K562 (cell line): ENCODE results near the gene HOXC5. TPM values are rescaled to one million over a fixed set of nuclear protein-coding genes. Genes with fewer than 3 reads are reported as not detected.

Experiments used
- CCNT2 ChIP-seq: IDR thresholded peaks from 2 replicates; pipeline ENCODE4 v1.6.1; 2011; ENCODE audit warnings: borderline replicate concordance, low read depth, mild to moderate bottlenecking, moderate library complexity, mixed read lengths, low read length; ENCODE audit not compliant: insufficient read length; ENCODE audit errors: extremely low read depth
- CXXC5 ChIP-seq: fragments of 250-450 bp; sonication (Bioruptor Pico); IDR thresholded peaks from 2 replicates; pipeline ENCODE4 v1.8.0; 2022; ENCODE audit warnings: inconsistent platforms, mild to moderate bottlenecking, moderate library complexity
- DACH1 ChIP-seq: fragments of 450-650 bp; IDR thresholded peaks from 2 replicates; pipeline ENCODE4 v1.6.1; 2018; ENCODE audit not compliant: partially characterized antibody
- DPF2 ChIP-seq: fragments of 450-650 bp; IDR thresholded peaks from 2 replicates; pipeline ENCODE4 v1.6.1; 2016
- ETV5 ChIP-seq: sonication (generic); formaldehyde crosslinking; IDR thresholded peaks from 2 replicates; pipeline ENCODE4 v1.4.0; 2020; ENCODE audit warnings: low read depth, mild to moderate bottlenecking, missing genetic modification reagents
- FOXP1 ChIP-seq: sonication (generic); formaldehyde crosslinking; IDR thresholded peaks from 2 replicates; pipeline ENCODE4 v1.8.0; 2022; ENCODE audit warnings: mild to moderate bottlenecking, missing genetic modification reagents
- HLTF ChIP-seq: fragments of 450-650 bp; IDR thresholded peaks from 2 replicates; pipeline ENCODE4 v1.6.1; 2016
- JUNB ChIP-seq: fragments of 450-650 bp; formaldehyde crosslinking; conservative IDR thresholded peaks from 2 replicates; pipeline ENCODE4 v1.4.0; 2020; ENCODE audit warnings: mild to moderate bottlenecking
- MCM7 ChIP-seq, 2 experiments: fragments of 450-650 bp; IDR thresholded peaks; 2 replicates each; pipeline ENCODE4 v1.6.1; 2016 to 2018
- MED1 ChIP-seq: sonication (generic); formaldehyde crosslinking; IDR thresholded peaks from 2 replicates; pipeline ENCODE4 v1.8.1; 2023; ENCODE audit warnings: missing genetic modification reagents, borderline replicate concordance
- POLR2A ChIP-seq: fragments of 450-650 bp; conservative IDR thresholded peaks from 2 replicates; pipeline ENCODE4 v1.6.1; 2016
- RBM22 ChIP-seq: fragments of 200-400 bp; formaldehyde crosslinking; IDR thresholded peaks from 2 replicates; pipeline ENCODE4 v1.6.1; 2018; ENCODE audit warnings: low read length, low read depth; ENCODE audit not compliant: poor library complexity, severe bottlenecking
- SIN3A ChIP-seq, 2 experiments: fragments of 150-350 bp in 1 of 2; IDR thresholded peaks; 2 replicates each; pipeline ENCODE4 v1.6.1; 2011 to 2016; ENCODE audit warnings: borderline replicate concordance in 2 of 2, low read depth in 2 of 2, low read length in 2 of 2, mild to moderate bottlenecking in 2 of 2, moderate library complexity in 2 of 2; ENCODE audit not compliant: control insufficient read depth in 1 of 2
- STAT6 ChIP-seq: sonication (generic); formaldehyde crosslinking; IDR thresholded peaks from 2 replicates; pipeline ENCODE4 v1.8.1; 2023; ENCODE audit warnings: mild to moderate bottlenecking, missing genetic modification reagents
- TAF1 ChIP-seq: IDR thresholded peaks from 2 replicates; pipeline ENCODE4 v1.6.1; 2011; ENCODE audit warnings: mild to moderate bottlenecking, low read length, moderate library complexity; ENCODE audit not compliant: insufficient read depth, control insufficient read depth, severe bottlenecking; ENCODE audit errors: extremely low read depth
- TFE3 ChIP-seq: fragments of 450-650 bp; formaldehyde crosslinking; IDR thresholded peaks from 2 replicates; pipeline ENCODE4 v1.4.0; 2020; ENCODE audit warnings: mild to moderate bottlenecking, mixed read lengths
- TSC22D4 ChIP-seq: fragments of 450-650 bp; IDR thresholded peaks from 2 replicates; pipeline ENCODE4 v1.6.1; 2016; ENCODE audit warnings: missing genetic modification characterization, missing biosample characterization, control low read depth
- ZFPM2 ChIP-seq: fragments of 250-450 bp; sonication (Bioruptor Pico); IDR thresholded peaks from 2 replicates; pipeline ENCODE4 v1.5.1; 2022; ENCODE audit warnings: mild to moderate bottlenecking
- ZNF347 ChIP-seq: fragments of 450-650 bp; formaldehyde crosslinking; IDR thresholded peaks from 2 replicates; pipeline ENCODE4 v1.4.0; 2020; ENCODE audit warnings: low read depth, mild to moderate bottlenecking, moderate library complexity
- ZNF512 ChIP-seq: IDR thresholded peaks from 2 replicates; pipeline ENCODE4 v1.6.1; 2016; ENCODE audit warnings: missing genetic modification characterization, missing compliant biosample characterization
- ZNF518B ChIP-seq: fragments of 250-450 bp; sonication (Bioruptor Pico); IDR thresholded peaks from 2 replicates; pipeline ENCODE4 v1.5.0; 2021; ENCODE audit warnings: mild to moderate bottlenecking, moderate library complexity
- polyA plus RNA-seq, 8 experiments: library from polyadenylated mRNA; depleted of rRNA in 4 of 8; stranded (reverse) in 5 of 8; unstranded in 3 of 8; fragments of >200 nt; fragmentation: Nextera tagmentation in 2 of 8; fragmentation: Illumina TruSeq in 1 of 8; extraction: Ambion mirVana in 2 of 8; extraction: Trizol in 1 of 8; gene quantifications; 2 replicates each; pipeline versions ENCODE4 v1.2.1 to v1.2.3, GENCODE V29; 2011 to 2014; ENCODE audit warnings: inconsistent platforms in 1 of 8, missing spikeins in 1 of 8
- total RNA-seq, 7 experiments: library from RNA; depleted of rRNA in 6 of 7; stranded (reverse); fragments of >200 nt in 6 of 7; fragmentation: Illumina TruSeq in 2 of 7; extraction: Trizol in 2 of 7; gene quantifications; 2 replicates each; pipeline versions ENCODE4 v1.2.1 to v1.2.3, GENCODE V29; 2011 to 2021; ENCODE audit warnings: low replicate concordance in 1 of 7

Gene HOXC5
- total and polyA plus RNA-seq, 9 of the 15 experiments (the other 6 are each of a cell fraction or from before 2014, with no cell fraction given) = 0.10 to 0.44 (median 0.18) TPM; not detected in 4

- TF ChIP-seq ZNF518B (CRISPR knock-in tag) = no peak
- no peak for TF ChIP-seq RBM22
- no peak for TF ChIP-seq TSC22D4 (tag)
- no peak; the same call in 1 of the 2 replicates for TF ChIP-seq ETV5
- no peak for TF ChIP-seq JUNB (CRISPR knock-in tag)
- TF ChIP-seq STAT6 (CRISPR knock-in tag) = no peak
- no peak for TF ChIP-seq CXXC5
- no peak for TF ChIP-seq SIN3A (IDR thresholded peaks at IDR 0.05; ENCODE audit: borderline replicate concordance in 2 of 2, control insufficient read depth in 1 of 2, low read depth in 2 of 2, low read length in 2 of 2)
- no peak for TF ChIP-seq POLR2A
- no peak for TF ChIP-seq DACH1
- no peak for TF ChIP-seq CCNT2
- TF ChIP-seq MED1 = no peak
- TF ChIP-seq TAF1 = no peak
- 0 out of 2 replicates have a peak, but pooled peaks have one; percentile 35 for TF ChIP-seq DPF2
- no peak for TF ChIP-seq ZNF512 (tag)
- no peak for TF ChIP-seq ZNF347 (CRISPR knock-in tag)
- peak; percentile 61; the same call in 1 of the 2 replicates for TF ChIP-seq HLTF
- TF ChIP-seq FOXP1 (CRISPR knock-in tag) = no peak
- no peak for TF ChIP-seq ZFPM2 (CRISPR knock-in tag)
- TF ChIP-seq MCM7 (IDR thresholded peaks at IDR 0.05) = no peak
- peak; percentile 93 for TF ChIP-seq TFE3 (CRISPR knock-in tag)
Observed at GRCh38 chr12:54032627-54033100, at the start of gene HOXC5 (continued).
